Breast epithelium (tissue), 4 donors: Measurements from ENCODE around the gene HDHD5. TPM values are rescaled to one million over a fixed set of nuclear protein-coding genes. Genes with fewer than 3 reads are reported as not detected.

Experiments
- DNase-seq, 2 donors: peaks; one replicate each; pipeline ENCODE4 v3.0.0-alpha.2; 2019; ENCODE audit warnings: low spot score in 2 of 2
- H3K27ac ChIP-seq, 2 donors: fragments of 200-600 bp; sonication (generic) in 1 of 2; one replicate each; pipeline ENCODE4 v1.5.1; 2016 to 2019; ENCODE audit warnings: mild to moderate bottlenecking in 1 of 2
- H3K27me3 ChIP-seq, 2 donors: fragments of 200-600 bp; sonication (generic) in 1 of 2; one replicate each; pipeline versions ENCODE4 v1.5.1 to v1.6.0; 2017 to 2019; ENCODE audit warnings: control low read depth in 1 of 2, mild to moderate bottlenecking in 1 of 2
- H3K36me3 ChIP-seq: fragments of 200-600 bp; one replicate; pipeline ENCODE4 v1.5.1; 2019
- H3K4me1 ChIP-seq, 2 donors: fragments of 200-600 bp; sonication (generic); one replicate each; pipeline ENCODE4 v1.5.1; 2016 to 2019; ENCODE audit warnings: control low read depth in 1 of 2
- H3K4me3 ChIP-seq, 3 donors: fragments of 200-600 bp; sonication (generic); 1 replicate in 2 of 3; 2 replicates in 1 of 3; pipeline ENCODE4 v1.5.1; 2016 to 2019; ENCODE audit warnings: mild to moderate bottlenecking in 3 of 3, moderate library complexity in 2 of 3
- H3K9me3 ChIP-seq, 2 donors: fragments of 200-600 bp; sonication (generic) in 1 of 2; one replicate each; pipeline ENCODE4 v1.5.1; 2016 to 2019; ENCODE audit warnings: control low read depth in 1 of 2
- POLR2A ChIP-seq: fragments of 450-650 bp; IDR thresholded peaks from one replicate; pipeline ENCODE4 v1.6.1; 2016; ENCODE audit warnings: antibody characterized with exemption, mild to moderate bottlenecking, moderate library complexity
- POLR2AphosphoS5 ChIP-seq, 3 donors: sonication (generic); formaldehyde crosslinking; IDR thresholded peaks; one replicate each; pipeline ENCODE4 v1.6.1; 2017; ENCODE audit warnings: antibody characterized with exemption in 3 of 3
- intact Hi-C: fragments of 100-400 bp; cut with DNase I; formaldehyde crosslinking; loops from one replicate; pipeline ENCODE4 v1.15.1; 2023; ENCODE audit warnings: low total_unique reads
- total RNA-seq, 3 donors: library from RNA; depleted of rRNA; stranded (reverse); fragments of >200 nt; gene quantifications; one replicate each; pipeline ENCODE4 v1.1.0, GENCODE V29; 2016
- TF ChIP-seq, protein P1 (sequence below), 3 donors: fragments of 450-650 bp; IDR thresholded peaks; one replicate each; pipeline ENCODE4 v1.5.1; 2016 to 2017; ENCODE audit warnings: antibody characterized with exemption in 3 of 3, mild to moderate bottlenecking in 3 of 3, moderate library complexity in 3 of 3

The HDHD5 gene
- total RNA-seq, 3 donors from 2014 or later = 42.0 to 54.4 (median 53.8) TPM

DNA sequence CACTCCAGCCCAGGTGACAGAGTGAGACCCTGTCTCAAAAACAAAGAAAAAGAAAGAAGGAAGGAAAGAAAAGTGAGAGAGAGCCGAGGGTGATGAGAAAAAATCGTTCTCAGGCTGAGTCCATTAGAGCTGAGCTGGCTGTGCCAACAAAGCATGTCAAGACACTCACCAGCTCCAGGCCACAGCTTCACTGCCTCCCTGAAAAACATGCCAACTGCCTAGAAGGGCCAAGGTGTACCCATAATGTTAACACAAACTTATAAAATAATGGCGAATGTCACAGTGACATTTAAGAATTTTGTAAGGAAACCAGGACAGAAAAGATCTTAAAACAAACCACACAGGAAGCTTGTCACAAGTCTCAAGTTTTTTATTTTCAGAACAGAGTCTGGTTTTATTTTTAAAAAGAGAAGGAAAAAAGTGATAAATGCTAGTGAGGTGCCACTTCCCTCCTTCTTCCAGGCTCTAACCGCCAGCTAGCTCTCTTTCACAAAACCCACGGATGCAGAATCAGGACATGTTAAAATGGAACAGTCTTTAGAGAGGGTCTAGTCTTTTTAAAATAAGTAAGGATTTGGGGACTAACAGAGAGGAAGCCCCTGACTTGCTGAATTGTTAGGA, 43.0 kb downstream of the HDHD5 start:
- Histone ChIP-seq H3K4me3 (no peak overlapping the region), H3K36me3 (no peaks in the 10 kb centered on the region), H3K4me1 (peaks cover 0 to 5% of the 10 kb centered on the region in 2 donors), H3K27ac (no peak overlapping the region), H3K9me3 (no peaks in the 10 kb centered on the region), H3K27me3 (peaks cover 3 to 6% of the 10 kb centered on the region in 2 donors)
- no peak for DNase-seq
- TF ChIP-seq, protein P1, sequence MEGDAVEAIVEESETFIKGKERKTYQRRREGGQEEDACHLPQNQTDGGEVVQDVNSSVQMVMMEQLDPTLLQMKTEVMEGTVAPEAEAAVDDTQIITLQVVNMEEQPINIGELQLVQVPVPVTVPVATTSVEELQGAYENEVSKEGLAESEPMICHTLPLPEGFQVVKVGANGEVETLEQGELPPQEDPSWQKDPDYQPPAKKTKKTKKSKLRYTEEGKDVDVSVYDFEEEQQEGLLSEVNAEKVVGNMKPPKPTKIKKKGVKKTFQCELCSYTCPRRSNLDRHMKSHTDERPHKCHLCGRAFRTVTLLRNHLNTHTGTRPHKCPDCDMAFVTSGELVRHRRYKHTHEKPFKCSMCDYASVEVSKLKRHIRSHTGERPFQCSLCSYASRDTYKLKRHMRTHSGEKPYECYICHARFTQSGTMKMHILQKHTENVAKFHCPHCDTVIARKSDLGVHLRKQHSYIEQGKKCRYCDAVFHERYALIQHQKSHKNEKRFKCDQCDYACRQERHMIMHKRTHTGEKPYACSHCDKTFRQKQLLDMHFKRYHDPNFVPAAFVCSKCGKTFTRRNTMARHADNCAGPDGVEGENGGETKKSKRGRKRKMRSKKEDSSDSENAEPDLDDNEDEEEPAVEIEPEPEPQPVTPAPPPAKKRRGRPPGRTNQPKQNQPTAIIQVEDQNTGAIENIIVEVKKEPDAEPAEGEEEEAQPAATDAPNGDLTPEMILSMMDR (IDR thresholded peaks at IDR 0.05) = no peak
- TF ChIP-seq POLR2AphosphoS5 (IDR thresholded peaks at IDR 0.05) = no peak
- TF ChIP-seq POLR2A = no peak
- intact Hi-C loops = no loop called here

DNA sequence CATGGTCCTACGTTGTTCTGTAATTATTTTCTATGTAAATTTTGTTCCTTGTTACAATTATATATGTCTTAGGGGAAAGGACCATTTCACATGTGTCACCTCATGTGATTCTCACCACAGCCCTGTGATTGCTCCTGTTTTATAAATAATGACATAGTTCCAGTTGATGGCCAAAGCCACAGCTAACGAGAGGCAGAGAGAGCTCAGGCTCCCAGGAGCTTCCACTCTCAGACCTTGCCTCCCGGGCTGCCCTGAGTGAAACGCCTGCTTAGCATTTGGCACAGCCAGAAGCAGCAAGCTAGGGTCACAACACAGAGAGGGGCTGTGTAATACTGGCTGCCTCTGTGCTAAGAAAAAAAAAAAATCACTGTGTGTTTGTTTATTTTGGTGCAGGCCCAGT, 43.8 kb downstream of the HDHD5 start:
- Histone ChIP-seq H3K27ac (no peak overlapping the region), H3K4me3 (no peak overlapping the region), H3K4me1 (no peaks in the 10 kb centered on the region), H3K36me3 (no peaks in the 10 kb centered on the region), H3K9me3 (no peaks in the 10 kb centered on the region), H3K27me3 (peaks cover 3 to 6% of the 10 kb centered on the region in 2 donors)
- no peak for DNase-seq
- intact Hi-C loops = no loop called here
- TF ChIP-seq POLR2AphosphoS5 (IDR thresholded peaks at IDR 0.05) = no peak

DNA sequence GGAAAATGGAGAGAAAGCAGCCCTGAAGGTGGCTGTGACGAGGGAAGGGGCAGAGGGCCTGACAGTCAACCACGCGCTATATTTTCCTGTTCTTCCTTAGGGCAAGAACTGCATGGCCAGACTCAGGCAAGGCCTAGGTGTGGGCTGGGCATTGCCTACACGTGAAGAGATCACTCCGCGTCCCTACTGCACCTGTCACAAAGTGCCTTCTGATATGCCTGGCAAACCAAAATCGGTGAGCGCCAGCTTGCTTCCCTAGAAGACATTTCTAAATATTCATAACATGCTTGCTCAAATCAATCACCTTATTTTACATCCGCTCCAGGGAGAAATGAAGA, 44.2 kb downstream of the HDHD5 start:
- TF ChIP-seq, protein P1 (IDR thresholded peaks at IDR 0.05) = no peak
- TF ChIP-seq POLR2AphosphoS5 (IDR thresholded peaks at IDR 0.05) = no peak
- TF ChIP-seq POLR2A = no peak
- Histone ChIP-seq H3K4me3 (no peak overlapping the region), H3K36me3 (no peaks in the 10 kb centered on the region), H3K4me1 (no peaks in the 10 kb centered on the region), H3K27ac (no peak overlapping the region), H3K9me3 (no peaks in the 10 kb centered on the region), H3K27me3 (peaks cover 3 to 6% of the 10 kb centered on the region in 2 donors)
- DNase-seq = no peak
- intact Hi-C loops = no loop called here

DNA sequence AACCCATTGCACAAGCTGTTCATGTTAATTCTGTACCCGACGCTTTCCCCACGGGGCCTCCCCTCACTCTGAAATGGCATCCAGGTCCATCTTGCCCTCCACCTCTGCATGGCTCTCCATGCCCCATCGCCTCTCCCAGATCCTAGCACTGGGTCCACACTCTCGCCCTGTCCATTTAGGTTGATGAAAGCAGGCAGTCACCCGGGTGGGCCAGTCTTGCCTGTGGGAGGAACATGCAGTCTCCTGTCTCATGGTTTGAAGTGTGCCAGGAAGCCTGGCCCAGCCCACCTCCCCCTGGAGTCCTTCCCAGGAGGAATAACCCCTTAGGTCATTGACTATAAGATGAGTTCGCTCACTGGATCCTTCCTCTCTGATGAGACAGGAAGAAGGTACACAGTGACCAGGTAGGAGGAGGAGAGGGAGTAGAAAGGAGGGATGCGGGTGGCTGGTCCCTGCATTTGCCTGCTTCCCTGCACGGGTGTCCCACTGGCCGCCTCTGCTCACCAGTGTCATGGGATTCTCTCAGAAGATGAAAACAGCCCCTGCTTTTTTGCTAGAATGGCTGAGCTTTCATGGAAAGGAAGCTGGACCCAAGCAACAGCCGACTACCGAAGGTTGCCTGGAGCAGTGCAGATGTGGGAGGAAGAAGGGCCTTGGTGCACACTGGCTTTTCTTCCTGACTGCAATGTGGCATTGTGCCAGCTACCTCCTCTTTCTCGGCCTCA, 44.7 kb downstream of the HDHD5 start:
- H3K36me3 ChIP-seq = no peaks in the 10 kb centered on the region
- intact Hi-C loops = no loop called here
- no peak overlapping the region for H3K4me3 ChIP-seq
- TF ChIP-seq POLR2A = no peak
- TF ChIP-seq, protein P1 (IDR thresholded peaks at IDR 0.05) = no peak
- no peak for TF ChIP-seq POLR2AphosphoS5 (IDR thresholded peaks at IDR 0.05)
- H3K27me3 ChIP-seq = peaks cover 0 to under 1% of the 10 kb centered on the region in 2 donors
- no peaks in the 10 kb centered on the region for H3K9me3 ChIP-seq
- H3K27ac ChIP-seq = no peak overlapping the region
- DNase-seq = no peak
- H3K4me1 ChIP-seq = no peaks in the 10 kb centered on the region

DNA sequence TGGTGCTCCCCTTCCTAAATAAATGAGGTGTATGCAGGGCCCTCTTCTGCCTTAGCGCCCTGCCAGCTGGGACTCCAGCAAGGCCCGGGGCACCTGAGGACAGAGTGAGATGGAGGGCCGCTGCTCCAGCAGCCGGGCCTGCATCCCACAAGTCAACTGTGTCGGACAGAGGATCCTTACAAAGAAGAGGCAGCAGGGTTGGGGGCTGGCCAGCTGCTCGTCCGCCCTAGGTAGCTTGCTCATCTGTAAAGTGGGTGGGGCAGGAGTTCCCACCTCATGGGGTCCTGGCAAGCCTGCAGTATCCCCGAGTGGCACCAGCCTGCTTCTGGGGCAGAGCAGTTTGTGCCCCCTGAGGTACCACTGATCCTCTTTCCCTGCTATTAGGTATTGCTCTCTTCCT, 45.5 kb downstream of the HDHD5 start:
- Histone ChIP-seq H3K27me3 (no peaks in the 10 kb centered on the region), H3K27ac (no peak overlapping the region), H3K4me1 (no peaks in the 10 kb centered on the region), H3K4me3 (no peak overlapping the region), H3K36me3 (no peaks in the 10 kb centered on the region), H3K9me3 (no peaks in the 10 kb centered on the region)
- no peak for DNase-seq
- TF ChIP-seq POLR2AphosphoS5 (IDR thresholded peaks at IDR 0.05) = no peak
- TF ChIP-seq, protein P1 (IDR thresholded peaks at IDR 0.05) = no peak
- TF ChIP-seq POLR2A = no peak
- intact Hi-C loops = no loop called here
